Lower lobe of right lung (tissue), 2 donors: ENCODE measurements around the gene SLC9A8. TPM values are rescaled to one million over a fixed set of nuclear protein-coding genes. Genes with fewer than 3 reads are reported as not detected.

Source experiments
- ATAC-seq, 2 donors: fragments of 200-7000 bp; cut with Tn5 transposase; one replicate each; pipeline ENCODE4 v1.9.1; 2020 to 2022; ENCODE audit warnings: mild to moderate bottlenecking in 2 of 2, moderate library complexity in 2 of 2
- DNase-seq: peaks from one replicate; pipeline ENCODE4 v3.0.0-alpha.2; 2020
- H3K27ac ChIP-seq: fragments of 200-600 bp; one replicate; pipeline ENCODE4 v1.8.0; 2022
- H3K27me3 ChIP-seq: fragments of 200-600 bp; one replicate; pipeline ENCODE4 v1.8.0; 2022; ENCODE audit warnings: low read depth
- H3K36me3 ChIP-seq: fragments of 200-600 bp; one replicate; pipeline ENCODE4 v1.8.0; 2022; ENCODE audit warnings: mild to moderate bottlenecking
- H3K4me1 ChIP-seq: fragments of 200-600 bp; one replicate; pipeline ENCODE4 v1.8.0; 2022
- H3K4me3 ChIP-seq: fragments of 200-600 bp; one replicate; pipeline ENCODE4 v1.8.0; 2022; ENCODE audit warnings: mild to moderate bottlenecking
- H3K9me3 ChIP-seq: fragments of 200-600 bp; one replicate; pipeline ENCODE4 v1.8.0; 2022
- CTCF ChIP-seq: fragments of 200-600 bp; IDR thresholded peaks from one replicate; pipeline ENCODE4 v1.8.0; 2022; ENCODE audit warnings: antibody characterized with exemption, mild to moderate bottlenecking
- intact Hi-C: fragments of 100-400 bp; cut with DNase I; formaldehyde crosslinking; loops from one replicate; pipeline ENCODE4 v1.11.0; 2022
- total RNA-seq: library from RNA; stranded (reverse); fragmentation: NEBNext Ultra II Directional; extraction: Animal tissue kit (Norgen Biotek cat#: 25700); gene quantifications from one replicate; pipeline ENCODE4 v1.2.1, GENCODE V29; 2021
- donor health status: DM: no; HTN: yes; CAD: no; lungs with severe emphysema.

SLC9A8 gene
- total RNA-seq, 1 donor from 2014 or later, result 17.7 TPM

DNA sequence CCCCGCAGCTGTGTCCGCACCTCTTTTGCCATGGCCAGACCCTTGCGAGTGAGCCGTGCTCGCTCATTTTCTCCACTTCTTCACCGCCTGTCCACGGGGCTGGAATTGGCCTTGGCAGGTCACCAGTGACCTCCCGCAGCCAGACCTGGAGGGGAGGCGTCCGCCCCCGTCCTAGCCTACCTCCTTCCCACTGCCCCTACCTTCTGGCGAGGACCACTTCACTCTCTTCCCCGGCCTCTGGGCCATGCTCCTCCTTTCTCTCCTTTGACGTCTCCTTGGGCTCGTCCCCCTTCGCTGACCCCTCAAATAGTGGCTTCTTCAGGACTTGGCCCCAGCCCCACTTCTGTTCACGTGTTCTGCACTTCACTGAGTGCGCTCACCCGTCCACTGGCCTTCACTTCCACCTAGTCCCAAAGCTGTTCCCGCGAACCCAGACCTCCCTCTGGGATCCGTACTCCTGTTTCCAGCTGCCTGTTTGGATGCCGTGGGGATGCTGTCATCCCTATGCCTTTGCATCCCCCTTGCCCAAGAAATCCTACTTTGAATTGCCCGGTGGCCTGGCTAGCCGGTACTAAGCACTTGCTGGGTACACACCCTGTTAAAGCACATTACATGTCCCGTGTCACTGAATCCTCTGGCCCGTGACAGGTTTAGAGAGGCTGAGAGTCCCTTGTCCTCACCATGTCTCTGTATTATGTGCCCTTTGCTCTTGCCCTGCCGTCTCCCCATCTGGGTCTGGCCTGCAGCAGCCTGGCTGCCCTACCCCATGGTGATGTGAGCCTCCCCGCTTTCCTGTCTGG is 69.7 kb downstream of the SLC9A8 start:
- H3K27ac ChIP-seq, result no peak overlapping the region
- DNase-seq (no peak), ATAC-seq (no peak)
- no peak overlapping the region for H3K4me3 ChIP-seq
- no peak for TF ChIP-seq CTCF
- peaks cover 10% of the 10 kb centered on the region for H3K4me1 ChIP-seq
- H3K9me3 ChIP-seq, result no peaks in the 10 kb centered on the region
- H3K36me3 ChIP-seq, result peaks cover 92% of the 10 kb centered on the region
- intact Hi-C loops, result no loop called here
- no peaks in the 10 kb centered on the region for H3K27me3 ChIP-seq

DNA sequence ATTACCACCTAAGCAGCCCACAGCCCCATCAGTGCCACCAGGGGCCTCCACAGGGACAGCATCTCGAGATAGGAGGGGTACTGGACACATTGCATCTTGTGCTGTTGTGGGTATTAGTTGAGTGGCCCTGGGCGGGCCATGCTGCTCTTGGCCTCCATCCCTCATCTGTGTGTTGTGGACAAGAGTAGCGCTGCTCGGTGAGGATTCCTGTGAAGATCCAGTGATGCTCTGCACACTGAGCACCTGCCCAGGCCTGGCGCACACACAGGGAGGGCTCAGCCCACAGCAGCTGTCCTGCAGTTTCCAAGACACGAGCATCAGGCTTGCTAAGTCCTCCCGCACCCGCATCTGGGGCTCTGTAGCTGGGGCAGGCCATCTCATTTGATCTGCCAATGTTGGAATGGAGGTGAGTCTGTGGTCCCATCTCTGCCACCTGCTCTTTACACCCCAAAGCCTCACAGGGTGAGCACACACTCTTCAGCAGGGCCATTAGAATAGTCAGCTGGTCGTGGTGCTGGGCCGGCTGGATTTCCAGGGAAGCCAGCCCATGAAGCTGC is 70.7 kb downstream of the SLC9A8 start:
- ATAC-seq, result no peak
- H3K27me3 ChIP-seq, result no peaks in the 10 kb centered on the region
- peaks cover 19% of the 10 kb centered on the region for H3K4me1 ChIP-seq
- no peak for TF ChIP-seq CTCF
- no peak overlapping the region for H3K4me3 ChIP-seq
- no peak for DNase-seq
- no peak overlapping the region for H3K27ac ChIP-seq
- intact Hi-C loops, result no loop called here
- no peaks in the 10 kb centered on the region for H3K9me3 ChIP-seq
- H3K36me3 ChIP-seq, result peaks cover 91% of the 10 kb centered on the region

GRCh38 chr20:49885558-49886332 is 73.1 kb downstream of the SLC9A8 start:
- Histone ChIP-seq H3K27ac (peak overlapping the region; percentile 77), H3K4me3 (no peak overlapping the region)

GRCh38 chr20:49886571-49887213 is 74.1 kb downstream of the SLC9A8 start:
- intact Hi-C loops, result no loop called here
- Histone ChIP-seq H3K9me3 (no peaks in the 10 kb centered on the region), H3K36me3 (peaks cover 65% of the 10 kb centered on the region), H3K4me3 (no peak overlapping the region), H3K27me3 (no peaks in the 10 kb centered on the region), H3K27ac (peak overlapping the region; percentile 77), H3K4me1 (peaks cover 53% of the 10 kb centered on the region)
- DNase-seq (no peak), ATAC-seq (no peak)
- no peak for TF ChIP-seq CTCF

More at GRCh38 chr20:49885558-49886332, 73.1 kb downstream of the SLC9A8 start:
- intact Hi-C loops, result no loop called here
- Histone ChIP-seq H3K36me3 (peaks cover 74% of the 10 kb centered on the region), H3K9me3 (no peaks in the 10 kb centered on the region), H3K27me3 (no peaks in the 10 kb centered on the region), H3K4me1 (peaks cover 43% of the 10 kb centered on the region)
- DNase-seq (no peak), ATAC-seq (no peak)
- no peak for TF ChIP-seq CTCF
